ENCODE data around the gene FBXL12.
"Not testable (repeated sequence)": the region's sequence is repeated elsewhere in the genome, so short reads cannot be mapped to it uniquely, and the experiment has no call there.

Gene FBXL12

DNA sequence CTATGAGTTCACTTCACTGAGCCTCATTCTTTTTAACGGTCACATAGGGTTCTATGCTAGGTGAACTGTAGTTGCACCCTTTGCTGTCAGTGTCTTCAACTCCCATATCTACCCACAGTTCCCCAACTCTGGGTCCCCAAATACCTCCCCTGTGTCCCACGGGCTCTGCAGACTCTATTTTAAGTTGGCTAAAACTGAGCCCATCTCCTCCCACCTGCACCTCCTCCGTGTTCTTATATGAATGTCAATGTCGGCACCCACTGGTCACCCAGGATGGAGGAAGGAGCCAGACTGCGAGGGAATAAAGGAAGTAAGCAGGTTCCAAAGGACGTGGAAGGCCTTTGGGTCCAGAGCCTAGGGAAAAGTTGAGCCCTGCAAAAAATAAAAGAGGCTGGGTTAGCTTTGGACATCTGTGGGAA, 15.4 kb upstream of the FBXL12 start:
- no peak for DNase-seq (ENCODE audit: low read depth)
- in situ Hi-C loops (cut with HindIII; ENCODE audit: low sequenced_read_pairs), result no loop called here
- peak overlapping the region; percentile 91 for H3K4me3 ChIP-seq (ENCODE audit: low read depth, low read length)
- TF ChIP-seq, protein P1, sequence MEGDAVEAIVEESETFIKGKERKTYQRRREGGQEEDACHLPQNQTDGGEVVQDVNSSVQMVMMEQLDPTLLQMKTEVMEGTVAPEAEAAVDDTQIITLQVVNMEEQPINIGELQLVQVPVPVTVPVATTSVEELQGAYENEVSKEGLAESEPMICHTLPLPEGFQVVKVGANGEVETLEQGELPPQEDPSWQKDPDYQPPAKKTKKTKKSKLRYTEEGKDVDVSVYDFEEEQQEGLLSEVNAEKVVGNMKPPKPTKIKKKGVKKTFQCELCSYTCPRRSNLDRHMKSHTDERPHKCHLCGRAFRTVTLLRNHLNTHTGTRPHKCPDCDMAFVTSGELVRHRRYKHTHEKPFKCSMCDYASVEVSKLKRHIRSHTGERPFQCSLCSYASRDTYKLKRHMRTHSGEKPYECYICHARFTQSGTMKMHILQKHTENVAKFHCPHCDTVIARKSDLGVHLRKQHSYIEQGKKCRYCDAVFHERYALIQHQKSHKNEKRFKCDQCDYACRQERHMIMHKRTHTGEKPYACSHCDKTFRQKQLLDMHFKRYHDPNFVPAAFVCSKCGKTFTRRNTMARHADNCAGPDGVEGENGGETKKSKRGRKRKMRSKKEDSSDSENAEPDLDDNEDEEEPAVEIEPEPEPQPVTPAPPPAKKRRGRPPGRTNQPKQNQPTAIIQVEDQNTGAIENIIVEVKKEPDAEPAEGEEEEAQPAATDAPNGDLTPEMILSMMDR (IDR thresholded peaks at IDR 0.05; ENCODE audit: low read depth, low read length, missing control alignments), result no peak

DNA sequence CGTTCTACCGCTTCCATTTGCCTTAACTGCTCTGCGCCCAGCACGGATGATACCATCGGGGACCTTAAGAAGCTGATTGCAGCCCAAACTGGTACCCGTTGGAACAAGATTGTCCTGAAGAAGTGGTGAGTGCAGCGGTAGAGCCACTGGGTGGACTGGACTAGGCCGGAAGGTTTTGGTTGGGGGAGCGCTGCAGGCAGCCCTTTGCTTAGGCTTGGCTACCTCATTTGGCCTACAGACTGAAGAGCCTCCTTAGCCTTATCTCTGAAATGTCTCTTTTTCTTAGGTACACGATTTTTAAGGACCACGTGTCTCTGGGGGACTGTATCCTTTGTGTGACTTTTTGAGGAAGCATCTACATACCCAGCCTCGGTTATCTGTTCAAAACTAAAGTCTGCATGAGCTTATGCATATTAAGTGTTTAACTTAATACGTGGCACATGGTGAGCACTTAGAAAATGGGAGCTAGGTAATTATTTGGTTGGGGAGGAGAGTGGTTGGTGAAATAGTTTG, 9.7 kb upstream of the FBXL12 start:
- H3K4me3 ChIP-seq (ENCODE audit: low read depth, low read length), result peak overlapping the region; percentile 98
- no peak for DNase-seq (ENCODE audit: low read depth)
- in situ Hi-C loops (cut with HindIII; ENCODE audit: low sequenced_read_pairs), result no loop called here
- TF ChIP-seq, protein P1 (IDR thresholded peaks at IDR 0.05; ENCODE audit: low read depth, low read length, missing control alignments), result no peak

DNA sequence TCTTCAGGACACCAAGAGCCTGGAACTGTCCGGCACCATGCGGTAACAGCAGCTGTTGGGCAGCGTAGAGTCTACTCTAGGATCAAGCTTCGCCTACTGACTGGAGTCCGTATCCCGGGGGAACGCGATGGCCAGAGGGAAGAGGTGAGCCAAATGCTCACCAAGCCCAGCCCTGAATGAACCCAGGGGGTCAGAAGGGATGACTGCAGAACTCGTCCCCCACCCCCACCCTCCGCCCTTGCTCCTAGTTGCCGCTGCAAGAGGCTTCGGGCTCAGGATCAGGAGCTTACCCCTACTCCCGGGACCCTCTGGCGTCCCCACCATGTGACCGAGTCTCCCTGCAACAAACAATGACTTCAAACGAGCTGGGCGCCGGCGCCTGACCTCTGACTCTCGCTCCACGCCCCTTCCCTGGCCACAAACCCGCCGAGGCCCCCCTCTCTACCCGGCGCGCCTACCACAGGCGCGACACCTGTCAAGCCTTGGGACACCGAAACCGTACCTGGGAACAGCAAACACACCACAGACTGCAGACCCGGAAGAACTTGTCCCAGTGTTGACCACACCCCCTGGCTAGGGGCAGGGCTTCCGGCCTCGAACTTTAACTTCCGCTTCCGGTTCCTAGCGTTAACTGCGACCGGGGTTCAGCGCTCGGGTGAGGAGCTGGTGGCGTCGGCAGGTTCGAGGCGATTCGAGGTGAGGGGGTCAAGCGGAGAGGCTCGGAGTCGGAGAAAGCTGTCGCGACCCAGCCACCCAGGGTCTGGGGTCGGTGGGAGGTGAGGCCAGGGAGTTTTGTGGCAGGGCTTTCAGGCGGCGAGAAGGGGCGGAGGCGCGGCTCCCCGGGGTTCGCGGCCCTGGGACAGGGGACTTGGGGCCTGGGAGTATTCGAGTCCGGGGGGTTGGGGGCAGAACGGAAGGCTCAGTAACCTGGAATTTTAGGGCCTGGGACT, 8.7 kb upstream of the FBXL12 start, which contains the start of gene UBL5:
Gene UBL5 (plus strand): TSS at position 630 of the 950 bp plus-strand sequence. CDS start 420 bp downstream, outside the sequence.
- in situ Hi-C loops (cut with HindIII; ENCODE audit: low sequenced_read_pairs), result no loop called here
- DNase-seq (ENCODE audit: low read depth), result peak; percentile 57
- TF ChIP-seq, protein P1 (IDR thresholded peaks at IDR 0.05; ENCODE audit: low read depth, low read length, missing control alignments), result no peak
- H3K4me3 ChIP-seq (ENCODE audit: low read depth, low read length), result peak within 1 kb of the TSS; percentile 98

DNA sequence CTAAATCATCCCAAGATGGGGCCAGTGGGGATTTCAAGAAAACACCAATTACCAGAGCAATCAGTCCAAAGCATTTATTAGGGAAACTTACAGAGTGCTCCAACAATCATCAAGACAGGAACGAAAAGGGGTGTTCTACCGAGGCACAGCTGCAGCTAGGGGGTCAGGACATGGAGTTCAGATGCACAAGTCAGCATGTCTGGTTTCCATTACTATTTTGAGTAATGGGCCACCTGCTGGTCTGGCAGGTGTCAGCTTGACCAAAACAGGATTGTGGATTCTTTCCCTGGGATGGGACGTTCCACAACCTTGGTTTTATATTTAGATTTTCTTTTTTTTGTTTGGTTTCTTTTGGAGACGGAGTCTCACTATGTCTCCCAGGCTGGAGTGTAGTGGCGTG, 4.9 kb upstream of the FBXL12 start:
- no peak for DNase-seq (ENCODE audit: low read depth)
- TF ChIP-seq, protein P1 (IDR thresholded peaks at IDR 0.05; ENCODE audit: low read depth, low read length, missing control alignments), result no peak
- in situ Hi-C loops (cut with HindIII; ENCODE audit: low sequenced_read_pairs), result no loop called here
- H3K4me3 ChIP-seq (ENCODE audit: low read depth, low read length), result no peak overlapping the region

DNA sequence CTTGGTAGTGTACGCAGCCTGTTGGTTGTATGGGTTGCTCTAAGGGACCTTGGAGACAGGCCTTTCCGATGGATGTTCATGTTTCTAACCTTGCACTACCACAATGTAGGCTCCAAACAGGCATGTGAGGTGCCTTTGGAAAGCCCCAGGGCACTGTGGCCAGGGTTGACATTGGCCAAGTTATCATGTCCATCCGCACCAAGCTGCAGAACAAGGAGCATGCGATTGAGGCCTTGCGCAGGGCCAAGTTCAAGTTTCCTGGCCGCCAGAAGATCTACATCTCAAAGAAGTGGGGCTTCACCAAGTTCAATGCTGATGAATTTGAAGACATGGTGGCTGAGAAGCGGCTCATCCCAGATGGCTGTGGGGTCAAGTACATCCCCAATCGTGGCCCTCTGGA, 1.2 kb upstream of the FBXL12 start:
- DNase-seq (ENCODE audit: low read depth); in situ Hi-C loops (cut with HindIII; ENCODE audit: low sequenced_read_pairs): not testable (repeated sequence)
- H3K4me3 ChIP-seq (ENCODE audit: low read depth, low read length), result peak overlapping the region; percentile 28

DNA sequence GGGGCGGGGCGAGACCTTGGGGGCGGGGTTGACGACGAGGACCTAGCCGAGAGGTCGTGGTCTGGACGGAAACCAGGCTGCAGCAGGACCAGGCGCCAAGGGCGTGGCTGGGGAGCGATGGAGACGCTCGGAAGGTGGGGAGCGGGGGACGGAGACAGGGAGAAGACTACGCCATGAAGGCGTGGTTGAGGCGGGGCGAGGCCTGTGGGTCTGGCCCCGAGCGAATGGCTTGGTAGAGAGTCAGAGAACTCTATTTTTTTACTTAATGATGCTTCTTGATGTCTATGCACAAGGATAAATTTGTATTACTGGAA, 674 bp upstream of the FBXL12 start:
- in situ Hi-C loops (cut with HindIII; ENCODE audit: low sequenced_read_pairs), result no loop called here
- peak overlapping the region; percentile 28 for H3K4me3 ChIP-seq (ENCODE audit: low read depth, low read length)
- DNase-seq (ENCODE audit: low read depth), result no peak
- TF ChIP-seq, protein P1 (IDR thresholded peaks at IDR 0.05; ENCODE audit: low read depth, low read length, missing control alignments), result no peak

DNA sequence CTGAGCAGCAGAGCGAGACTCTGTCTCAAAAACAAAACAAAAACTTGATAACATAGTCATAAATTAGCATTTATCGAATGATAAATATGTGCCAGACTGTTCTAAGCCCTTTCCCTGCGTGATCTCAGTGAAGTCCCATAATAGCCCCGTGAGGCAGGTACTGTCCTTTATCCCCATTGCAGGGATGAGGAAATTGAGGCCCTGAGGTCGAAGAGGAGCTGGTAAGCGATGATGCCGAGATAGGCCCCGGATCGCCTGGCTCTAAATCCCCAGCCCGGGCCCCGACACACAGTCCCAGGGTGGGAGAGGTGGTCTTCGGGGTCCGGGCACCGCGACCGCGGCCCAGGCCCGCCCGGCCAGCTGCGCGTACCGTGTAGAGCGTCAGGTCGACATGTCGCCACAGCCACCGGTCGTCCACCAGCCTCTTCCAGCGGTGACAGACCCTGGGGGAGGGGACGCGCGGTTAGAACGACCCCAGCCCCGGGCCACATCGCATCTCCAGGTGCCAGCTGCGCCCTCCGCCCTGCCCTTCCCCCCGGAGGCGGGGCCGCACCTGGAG, 625 bp downstream of the FBXL12 start:
- TF ChIP-seq, protein P1 (IDR thresholded peaks at IDR 0.05; ENCODE audit: low read depth, low read length, missing control alignments), result no peak
- peak overlapping the region; percentile 100 for H3K4me3 ChIP-seq (ENCODE audit: low read depth, low read length)
- no peak for DNase-seq (ENCODE audit: low read depth)
- in situ Hi-C loops (cut with HindIII; ENCODE audit: low sequenced_read_pairs), result no loop called here
